Effector memory CD8-positive, alpha-beta T cell (primary cell): Measurements from ENCODE around the gene BECN2.
"Not testable (repeated sequence)": the region's sequence is repeated elsewhere in the genome, so short reads cannot be mapped to it uniquely, and the experiment has no call there.

ENCODE experiments used
- ATAC-seq: fragments of 150-1000 bp; cut with Tn5 transposase; replicated peaks from 2 replicates; pipeline ENCODE4 v1.10.0; 2021; ENCODE audit warnings: mild to moderate bottlenecking, moderate library complexity
- DNase-seq, 3 experiments: peaks; one replicate each; pipeline ENCODE4 v3.0.0; 2021
- H3K27ac Mint-ChIP-seq, 2 donors: one replicate each; pipeline ENCODE4 v1.8.0; 2022; ENCODE audit warnings: mild to moderate bottlenecking in 2 of 2, mixed read lengths in 2 of 2, moderate library complexity in 2 of 2
- H3K27me3 Mint-ChIP-seq, 2 donors: one replicate each; pipeline ENCODE4 v1.8.0; 2022; ENCODE audit warnings: mixed read lengths in 2 of 2
- H3K36me3 Mint-ChIP-seq: one replicate; pipeline ENCODE4 v1.8.0; 2022; ENCODE audit warnings: mild to moderate bottlenecking, moderate library complexity, mixed read lengths; ENCODE audit not compliant: insufficient read depth
- H3K4me1 Mint-ChIP-seq, 2 donors: one replicate each; pipeline ENCODE4 v1.8.0; 2022; ENCODE audit warnings: low read depth in 2 of 2, mixed read lengths in 2 of 2
- H3K4me3 Mint-ChIP-seq, 2 donors: one replicate each; pipeline ENCODE4 v1.8.0; 2022; ENCODE audit warnings: mild to moderate bottlenecking in 2 of 2, mixed read lengths in 2 of 2, moderate library complexity in 2 of 2
- H3K9me3 Mint-ChIP-seq, 2 donors: one replicate each; pipeline ENCODE4 v1.8.0; 2022; ENCODE audit warnings: mixed read lengths in 2 of 2

Gene BECN2

GRCh38 chr1:241947354-241947753, 10.2 kb upstream of the BECN2 start:
- no peaks in the 10 kb centered on the region for H3K4me1 Mint-ChIP-seq
- ATAC-seq (no peak), DNase-seq (no peak)
- H3K4me3 Mint-ChIP-seq = no peak overlapping the region
- H3K27me3 Mint-ChIP-seq = peaks cover 0 to 18% of the 10 kb centered on the region in 2 donors
- H3K36me3 Mint-ChIP-seq = no peaks in the 10 kb centered on the region
- no peaks in the 10 kb centered on the region for H3K9me3 Mint-ChIP-seq
- no peak overlapping the region for H3K27ac Mint-ChIP-seq

GRCh38 chr1:241950390-241950789, 7.2 kb upstream of the BECN2 start:
- no peak overlapping the region for H3K27ac Mint-ChIP-seq
- ATAC-seq (no peak), DNase-seq (no peak)
- H3K9me3 Mint-ChIP-seq = no peaks in the 10 kb centered on the region
- H3K27me3 Mint-ChIP-seq = peaks cover 0 to 30% of the 10 kb centered on the region in 2 donors
- H3K36me3 Mint-ChIP-seq = no peaks in the 10 kb centered on the region
- no peak overlapping the region for H3K4me3 Mint-ChIP-seq
- H3K4me1 Mint-ChIP-seq = no peaks in the 10 kb centered on the region

- Mint-ChIP-seq H3K27me3 (peaks cover 0 to 7% of the 10 kb centered on the region in 2 donors), H3K4me3 (no peak overlapping the region), H3K36me3 (peaks cover 3% of the 10 kb centered on the region), H3K27ac (no peak overlapping the region), H3K9me3 (no peaks in the 10 kb centered on the region), H3K4me1 (no peaks in the 10 kb centered on the region)
- no peak for DNase-seq
- no peak for ATAC-seq
These were observed 4.6 kb downstream of the BECN2 start for GRCh38 chr1:241962153-241962552.

GRCh38 chr1:241963722-241964121, 6.2 kb downstream of the BECN2 start:
- no peaks in the 10 kb centered on the region for H3K4me1 Mint-ChIP-seq
- peaks cover 0 to 1% of the 10 kb centered on the region in 2 donors for H3K27me3 Mint-ChIP-seq
- no peaks in the 10 kb centered on the region for H3K36me3 Mint-ChIP-seq
- DNase-seq (no peak), ATAC-seq (no peak)
- no peaks in the 10 kb centered on the region for H3K9me3 Mint-ChIP-seq
- no peak overlapping the region for H3K27ac Mint-ChIP-seq
- no peak overlapping the region for H3K4me3 Mint-ChIP-seq

- H3K9me3 Mint-ChIP-seq = no peaks in the 10 kb centered on the region
- DNase-seq (no peak), ATAC-seq (peak; percentile 17)
- no peaks in the 10 kb centered on the region for H3K36me3 Mint-ChIP-seq
- H3K27me3 Mint-ChIP-seq = no peaks in the 10 kb centered on the region
- no peaks in the 10 kb centered on the region for H3K4me1 Mint-ChIP-seq
- no peak overlapping the region for H3K4me3 Mint-ChIP-seq
- no peak overlapping the region for H3K27ac Mint-ChIP-seq
These were observed 7.1 kb downstream of the BECN2 start for GRCh38 chr1:241964550-241965282.

GRCh38 chr1:241968611-241969010, 11.0 kb downstream of the BECN2 start:
- no peaks in the 10 kb centered on the region for H3K36me3 Mint-ChIP-seq
- DNase-seq = no peak

GRCh38 chr1:241972703-241973369, 15.3 kb downstream of the BECN2 start:
- Mint-ChIP-seq H3K9me3 (no peaks in the 10 kb centered on the region), H3K4me1 (no peaks in the 10 kb centered on the region), H3K36me3 (no peaks in the 10 kb centered on the region), H3K27me3 (peaks cover 0 to 2% of the 10 kb centered on the region in 2 donors), H3K4me3 (no peak overlapping the region), H3K27ac (no peak overlapping the region)
- ATAC-seq = no peak
- DNase-seq = no peak

More at GRCh38 chr1:241968611-241969010, 11.0 kb downstream of the BECN2 start:
- H3K4me1 Mint-ChIP-seq = no peaks in the 10 kb centered on the region
- no peak overlapping the region for H3K27ac Mint-ChIP-seq
- no peaks in the 10 kb centered on the region for H3K27me3 Mint-ChIP-seq
- no peak for ATAC-seq
- H3K9me3 Mint-ChIP-seq = no peaks in the 10 kb centered on the region
- no peak overlapping the region for H3K4me3 Mint-ChIP-seq

GRCh38 chr1:241976229-241976628, 18.7 kb downstream of the BECN2 start:
- H3K36me3 Mint-ChIP-seq = no peaks in the 10 kb centered on the region
- no peak overlapping the region for H3K4me3 Mint-ChIP-seq
- no peak for DNase-seq
- H3K27me3 Mint-ChIP-seq = peaks cover 0 to 9% of the 10 kb centered on the region in 2 donors
- H3K9me3 Mint-ChIP-seq = no peaks in the 10 kb centered on the region
- H3K27ac Mint-ChIP-seq = no peak overlapping the region
- peaks cover 0 to 3% of the 10 kb centered on the region in 2 donors for H3K4me1 Mint-ChIP-seq
- no peak for ATAC-seq

- peaks cover 0 to 9% of the 10 kb centered on the region in 2 donors for H3K27me3 Mint-ChIP-seq
- DNase-seq (no peak), ATAC-seq (no peak)
These were observed 21.5 kb downstream of the BECN2 start for GRCh38 chr1:241979071-241979470.

GRCh38 chr1:241979926-241980325, 22.4 kb downstream of the BECN2 start:
- peaks cover 0 to 9% of the 10 kb centered on the region in 2 donors for H3K27me3 Mint-ChIP-seq
- no peaks in the 10 kb centered on the region for H3K36me3 Mint-ChIP-seq
- H3K4me1 Mint-ChIP-seq = peaks cover 0 to 3% of the 10 kb centered on the region in 2 donors
- no peak overlapping the region for H3K4me3 Mint-ChIP-seq
- H3K27ac Mint-ChIP-seq = no peak overlapping the region
- ATAC-seq (no peak), DNase-seq (no peak)
- H3K9me3 Mint-ChIP-seq = no peaks in the 10 kb centered on the region

More at GRCh38 chr1:241979071-241979470, 21.5 kb downstream of the BECN2 start:
- no peaks in the 10 kb centered on the region for H3K36me3 Mint-ChIP-seq
- H3K27ac Mint-ChIP-seq = no peak overlapping the region
- H3K4me1 Mint-ChIP-seq = peaks cover 0 to 3% of the 10 kb centered on the region in 2 donors
- no peaks in the 10 kb centered on the region for H3K9me3 Mint-ChIP-seq
- no peak overlapping the region for H3K4me3 Mint-ChIP-seq

GRCh38 chr1:241985787-241986186, 28.2 kb downstream of the BECN2 start:
- Mint-ChIP-seq H3K4me1 (no peaks in the 10 kb centered on the region), H3K4me3 (no peak overlapping the region), H3K9me3 (no peaks in the 10 kb centered on the region), H3K27me3 (peaks cover 0 to 7% of the 10 kb centered on the region in 2 donors), H3K27ac (no peak overlapping the region), H3K36me3 (peaks cover 4% of the 10 kb centered on the region)
- ATAC-seq (no peak), DNase-seq (no peak)

GRCh38 chr1:241988389-241988930, 30.9 kb downstream of the BECN2 start:
- not testable (repeated sequence) for ATAC-seq, H3K4me1 Mint-ChIP-seq, H3K9me3 Mint-ChIP-seq, DNase-seq, H3K36me3 Mint-ChIP-seq, H3K27ac Mint-ChIP-seq, H3K4me3 Mint-ChIP-seq
- H3K27me3 Mint-ChIP-seq = peaks cover 19 to 20% of the 10 kb centered on the region in 2 donors

GRCh38 chr1:241990040-241990439, 32.5 kb downstream of the BECN2 start:
- no peak for ATAC-seq
- H3K4me3 Mint-ChIP-seq = no peak overlapping the region
- H3K36me3 Mint-ChIP-seq = peaks cover 4% of the 10 kb centered on the region
- peaks cover 26 to 27% of the 10 kb centered on the region in 2 donors for H3K27me3 Mint-ChIP-seq
- H3K27ac Mint-ChIP-seq = no peak overlapping the region
- no peak for DNase-seq
- H3K4me1 Mint-ChIP-seq = no peaks in the 10 kb centered on the region
- no peaks in the 10 kb centered on the region for H3K9me3 Mint-ChIP-seq

- no peak for ATAC-seq
- DNase-seq = no peak
- Mint-ChIP-seq H3K36me3 (no peaks in the 10 kb centered on the region), H3K4me3 (no peak overlapping the region), H3K9me3 (no peaks in the 10 kb centered on the region), H3K27ac (no peak overlapping the region), H3K4me1 (no peaks in the 10 kb centered on the region), H3K27me3 (peaks cover 26 to 37% of the 10 kb centered on the region in 2 donors)
These were observed 35.2 kb downstream of the BECN2 start for GRCh38 chr1:241992734-241993133.
